C4-2B (cell line): Measurements from ENCODE around the gene OBP2A.

Experiments used
- CTCF ChIP-seq: fragments of 450-650 bp; conservative IDR thresholded peaks from 2 replicates; pipeline ENCODE4 v1.5.1; 2017; ENCODE audit warnings: mild to moderate bottlenecking
- ZFX ChIP-seq: fragments of 450-650 bp; IDR thresholded peaks from 2 replicates; pipeline ENCODE4 v1.6.1; 2017

- TF ChIP-seq CTCF (no peak), ZFX (no peak)
These were observed 38.4 kb downstream of the OBP2A start for GRCh38 chr9:135584371-135584770.
